GM12865 (cell line): ENCODE results near the gene TMEM98.
"Not testable (repeated sequence)": the region's sequence is repeated elsewhere in the genome, so short reads cannot be mapped to it uniquely, and the experiment has no call there.

Experiments used
- DNase-seq: peaks from one replicate; pipeline ENCODE4 v3.0.0; 2010; ENCODE audit warnings: low read depth
- H3K4me3 ChIP-seq: 2 replicates; pipeline ENCODE4 v1.5.1; 2011; ENCODE audit warnings: mild to moderate bottlenecking, low read depth, low read length, control low read depth
- CTCF ChIP-seq: IDR thresholded peaks from 2 replicates; pipeline ENCODE4 v1.5.1; 2011; ENCODE audit warnings: low read length, control low read depth, low read depth, inconsistent platforms; ENCODE audit not compliant: insufficient read depth; ENCODE audit errors: missing control alignments

The TMEM98 gene

GRCh38 chr17:32916134-32916533 is 11.8 kb upstream of the TMEM98 start:
- H3K4me3 ChIP-seq: no peak overlapping the region
- DNase-seq: no peak
- no peak for TF ChIP-seq CTCF

GRCh38 chr17:32917081-32917480 is 10.9 kb upstream of the TMEM98 start:
- H3K4me3 ChIP-seq: no peak overlapping the region
- peak; percentile 8 for DNase-seq

GRCh38 chr17:32917842-32918241 is 10.1 kb upstream of the TMEM98 start:
- H3K4me3 ChIP-seq: no peak overlapping the region
- DNase-seq: no peak
- TF ChIP-seq CTCF: no peak

More at GRCh38 chr17:32917081-32917480, 10.9 kb upstream of the TMEM98 start:
- no peak for TF ChIP-seq CTCF

GRCh38 chr17:32919876-32920275 is 8.1 kb upstream of the TMEM98 start:
- DNase-seq: not testable (repeated sequence)

GRCh38 chr17:32920293-32920692 is 7.7 kb upstream of the TMEM98 start:
- DNase-seq: no peak
- no peak overlapping the region for H3K4me3 ChIP-seq
- TF ChIP-seq CTCF: no peak

More at GRCh38 chr17:32919876-32920275, 8.1 kb upstream of the TMEM98 start:
- not testable (repeated sequence) for H3K4me3 ChIP-seq

- no peak for DNase-seq
- no peak for TF ChIP-seq CTCF
- H3K4me3 ChIP-seq: no peak overlapping the region
Measured at GRCh38 chr17:32921017-32921416, 6.9 kb upstream of the TMEM98 start.

- not testable (repeated sequence) for DNase-seq, H3K4me3 ChIP-seq
Measured at GRCh38 chr17:32923905-32924304, 4.0 kb upstream of the TMEM98 start.

- no peak overlapping the region for H3K4me3 ChIP-seq
- DNase-seq: no peak
- no peak for TF ChIP-seq CTCF
Measured at GRCh38 chr17:32926183-32926582, 1.8 kb upstream of the TMEM98 start.

GRCh38 chr17:32926789-32927188 is 1.2 kb upstream of the TMEM98 start:
- not testable (repeated sequence) for DNase-seq, H3K4me3 ChIP-seq
